Neural progenitor cell (in vitro differentiated cells): Measurements from ENCODE around the gene IFI6.

Experiments used
- CTCF ChIP-seq: fragments of 200-600 bp; sonication (generic); IDR thresholded peaks from 2 replicates; pipeline ENCODE4 v1.5.1; 2017; ENCODE audit warnings: antibody characterized with exemption, mild to moderate bottlenecking
- EZH2 ChIP-seq: fragments of 200-600 bp; sonication (generic); IDR thresholded peaks from 2 replicates; pipeline ENCODE4 v1.6.1; 2017; ENCODE audit warnings: antibody characterized with exemption, mild to moderate bottlenecking, moderate library complexity
- EZH2phosphoT487 ChIP-seq: fragments of 200-600 bp; sonication (generic); IDR thresholded peaks from 2 replicates; pipeline ENCODE4 v1.6.1; 2017; ENCODE audit warnings: antibody characterized with exemption

DNA sequence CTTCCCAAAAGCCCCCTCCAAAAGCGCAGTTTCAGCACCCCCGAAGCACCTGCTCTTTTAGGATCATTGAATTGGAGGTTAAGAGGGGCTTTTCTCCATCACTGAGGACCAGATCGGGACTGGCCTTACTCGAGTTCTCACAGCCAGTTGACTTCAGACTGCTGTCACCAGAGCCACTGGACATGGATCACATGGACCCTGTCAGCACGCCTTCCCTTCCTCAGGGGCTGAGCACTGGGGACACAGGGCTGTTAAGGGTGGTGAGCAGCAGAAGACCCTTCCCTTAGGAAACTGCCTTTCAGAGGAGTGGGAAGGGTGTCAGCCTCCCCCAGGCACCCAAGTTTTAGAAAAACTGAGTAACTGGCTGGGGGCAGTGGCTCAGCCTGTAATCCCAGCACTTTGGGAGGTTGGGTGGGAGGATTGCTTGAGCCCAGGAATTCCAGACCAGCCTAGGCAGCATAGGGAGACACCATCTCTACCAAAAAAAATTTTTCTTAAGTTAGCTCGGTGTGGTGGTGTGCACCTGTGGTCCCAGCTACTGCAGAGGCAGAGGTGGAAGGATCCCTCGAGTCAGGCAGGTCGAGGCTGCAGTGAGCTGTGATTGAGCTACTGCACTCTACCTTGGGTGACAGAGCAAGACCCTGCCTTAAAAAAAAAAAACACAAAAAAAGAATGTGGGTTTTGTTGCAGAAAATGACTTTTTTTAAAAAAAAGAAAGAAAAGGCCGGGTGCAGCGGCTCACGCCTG is 36.4 kb downstream of the IFI6 start:
- TF ChIP-seq CTCF (no peak), EZH2phosphoT487 (no peak), EZH2 (no peak)
